Measurements from ENCODE around the gene PITX2. TPM values are rescaled to one million over a fixed set of nuclear protein-coding genes. Genes with fewer than 3 reads are reported as not detected.

The PITX2 gene
- total and polyA plus RNA-seq, 10 donors = 0.12 TPM; not detected in 9

DNA sequence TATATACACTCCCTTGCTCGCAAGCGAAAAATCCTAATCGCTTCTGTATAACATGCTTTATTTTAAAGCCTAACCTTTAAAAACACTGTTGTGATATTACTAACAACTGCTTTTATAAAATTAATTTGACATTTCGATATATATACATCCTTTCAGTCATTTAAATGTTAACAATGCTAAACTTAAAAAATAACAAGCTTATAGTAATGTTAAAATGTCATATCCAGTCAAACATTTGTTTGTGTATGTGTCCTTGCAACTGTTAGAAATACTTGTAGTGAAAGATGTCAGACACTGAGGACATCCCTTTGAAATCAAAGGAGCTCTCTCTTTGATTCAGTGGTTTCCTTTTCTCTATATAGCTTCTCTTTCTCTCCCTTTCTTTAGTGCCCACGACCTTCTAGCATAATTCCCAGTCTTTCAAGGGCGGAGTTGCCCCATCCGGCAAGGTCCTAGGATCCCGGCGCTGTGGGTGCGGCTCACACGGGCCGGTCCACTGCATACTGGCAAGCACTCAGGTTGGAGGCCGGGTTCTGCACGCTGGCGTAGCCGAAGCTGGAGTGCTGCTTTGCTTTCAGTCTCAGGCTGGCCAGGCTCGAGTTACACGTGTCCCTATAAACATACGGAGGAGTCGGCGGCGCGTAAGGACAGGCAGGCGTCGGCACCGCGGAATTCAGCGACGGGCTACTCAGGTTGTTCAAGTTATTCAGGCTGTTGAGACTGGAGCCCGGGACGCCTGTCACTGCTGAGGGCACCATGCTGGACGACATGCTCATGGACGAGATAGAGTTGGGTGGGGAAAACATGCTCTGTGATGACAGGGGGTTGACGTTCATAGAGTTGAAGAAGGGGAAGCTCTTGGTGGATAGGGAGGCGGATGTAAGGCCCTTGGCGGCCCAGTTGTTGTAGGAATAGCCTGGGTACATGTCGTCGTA is 5.0 kb downstream of the PITX2 start:
- no peak for DNase-seq

DNA sequence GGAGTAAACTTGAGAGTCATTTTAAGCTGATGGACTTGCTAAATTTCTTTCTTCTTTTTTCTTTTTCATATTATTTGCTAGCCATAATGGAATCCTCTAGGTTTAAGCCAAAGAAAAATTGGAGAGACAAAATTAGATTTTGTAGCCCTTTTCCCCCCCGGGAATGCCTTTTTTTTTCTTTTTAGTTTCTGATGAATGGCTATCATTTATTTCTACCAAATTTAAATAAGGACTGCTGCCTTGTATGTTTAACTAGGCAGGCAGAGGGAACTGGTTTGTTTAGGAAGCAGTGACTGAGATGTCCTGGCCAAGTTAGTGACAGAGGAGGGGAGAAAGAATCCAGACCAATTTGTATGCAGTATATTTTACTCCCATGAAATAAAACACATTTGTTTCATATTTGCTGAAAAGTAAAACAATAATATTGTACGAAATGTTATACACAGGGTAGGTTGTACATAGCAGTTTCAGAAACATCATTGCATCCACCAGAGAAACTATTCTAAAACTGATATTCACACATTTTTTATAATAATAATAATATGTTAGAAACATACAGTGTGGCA is 5.7 kb downstream of the PITX2 start:
- TF ChIP-seq POLR2AphosphoS5 (IDR thresholded peaks at IDR 0.05) = no peak
- peaks cover 9 to 100% (median 100%) of the 10 kb centered on the region in 7 donors for H3K27me3 ChIP-seq (replicated peaks in 1 of 7)
- no peak overlapping the region for H3K27ac ChIP-seq
- intact Hi-C loops (cut with DNase I; ENCODE audit: low total_unique reads) = no loop called here
- no peak for DNase-seq
- peaks cover 9 to 33% (median 17%) of the 10 kb centered on the region in 6 donors for H3K4me1 ChIP-seq
- no peaks in the 10 kb centered on the region for H3K36me3 ChIP-seq
- H3K9me3 ChIP-seq = peaks cover 0 to 10% (median 0%) of the 10 kb centered on the region in 8 donors
- 19 to 28% (median 24%) methylated on average over 2 of the region's 2 CpGs for WGBS, 5 donors
- H3K4me3 ChIP-seq = no peak overlapping the region

More for the DNA sequence above, 5.0 kb downstream of the PITX2 start:
- TF ChIP-seq POLR2AphosphoS5 (IDR thresholded peaks at IDR 0.05) (no peak), POLR2A (IDR thresholded peaks at IDR 0.05) (no peak)
- TF ChIP-seq, protein P1, sequence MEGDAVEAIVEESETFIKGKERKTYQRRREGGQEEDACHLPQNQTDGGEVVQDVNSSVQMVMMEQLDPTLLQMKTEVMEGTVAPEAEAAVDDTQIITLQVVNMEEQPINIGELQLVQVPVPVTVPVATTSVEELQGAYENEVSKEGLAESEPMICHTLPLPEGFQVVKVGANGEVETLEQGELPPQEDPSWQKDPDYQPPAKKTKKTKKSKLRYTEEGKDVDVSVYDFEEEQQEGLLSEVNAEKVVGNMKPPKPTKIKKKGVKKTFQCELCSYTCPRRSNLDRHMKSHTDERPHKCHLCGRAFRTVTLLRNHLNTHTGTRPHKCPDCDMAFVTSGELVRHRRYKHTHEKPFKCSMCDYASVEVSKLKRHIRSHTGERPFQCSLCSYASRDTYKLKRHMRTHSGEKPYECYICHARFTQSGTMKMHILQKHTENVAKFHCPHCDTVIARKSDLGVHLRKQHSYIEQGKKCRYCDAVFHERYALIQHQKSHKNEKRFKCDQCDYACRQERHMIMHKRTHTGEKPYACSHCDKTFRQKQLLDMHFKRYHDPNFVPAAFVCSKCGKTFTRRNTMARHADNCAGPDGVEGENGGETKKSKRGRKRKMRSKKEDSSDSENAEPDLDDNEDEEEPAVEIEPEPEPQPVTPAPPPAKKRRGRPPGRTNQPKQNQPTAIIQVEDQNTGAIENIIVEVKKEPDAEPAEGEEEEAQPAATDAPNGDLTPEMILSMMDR (IDR thresholded peaks at IDR 0.05 in 8 of 11, conservative IDR thresholded peaks at IDR 0.05 in 3 of 11) = no peak
- peaks cover 10 to 100% (median 100%) of the 10 kb centered on the region in 7 donors for H3K27me3 ChIP-seq (replicated peaks in 1 of 7)
- 9 to 14% (median 10%) methylated on average over 36 to 38 of the region's 38 CpGs for WGBS, 5 donors
- H3K36me3 ChIP-seq = no peaks in the 10 kb centered on the region
- peaks cover 16 to 40% (median 24%) of the 10 kb centered on the region in 6 donors for H3K4me1 ChIP-seq
- intact Hi-C loops (cut with DNase I; ENCODE audit: low total_unique reads) = no loop called here
- H3K9me3 ChIP-seq = peaks cover 0 to 10% (median 0%) of the 10 kb centered on the region in 8 donors
- H3K4me3 ChIP-seq = peak overlapping the region in 2 of 8 donors; percentile 5 to 6
- H3K27ac ChIP-seq = no peak overlapping the region

DNA sequence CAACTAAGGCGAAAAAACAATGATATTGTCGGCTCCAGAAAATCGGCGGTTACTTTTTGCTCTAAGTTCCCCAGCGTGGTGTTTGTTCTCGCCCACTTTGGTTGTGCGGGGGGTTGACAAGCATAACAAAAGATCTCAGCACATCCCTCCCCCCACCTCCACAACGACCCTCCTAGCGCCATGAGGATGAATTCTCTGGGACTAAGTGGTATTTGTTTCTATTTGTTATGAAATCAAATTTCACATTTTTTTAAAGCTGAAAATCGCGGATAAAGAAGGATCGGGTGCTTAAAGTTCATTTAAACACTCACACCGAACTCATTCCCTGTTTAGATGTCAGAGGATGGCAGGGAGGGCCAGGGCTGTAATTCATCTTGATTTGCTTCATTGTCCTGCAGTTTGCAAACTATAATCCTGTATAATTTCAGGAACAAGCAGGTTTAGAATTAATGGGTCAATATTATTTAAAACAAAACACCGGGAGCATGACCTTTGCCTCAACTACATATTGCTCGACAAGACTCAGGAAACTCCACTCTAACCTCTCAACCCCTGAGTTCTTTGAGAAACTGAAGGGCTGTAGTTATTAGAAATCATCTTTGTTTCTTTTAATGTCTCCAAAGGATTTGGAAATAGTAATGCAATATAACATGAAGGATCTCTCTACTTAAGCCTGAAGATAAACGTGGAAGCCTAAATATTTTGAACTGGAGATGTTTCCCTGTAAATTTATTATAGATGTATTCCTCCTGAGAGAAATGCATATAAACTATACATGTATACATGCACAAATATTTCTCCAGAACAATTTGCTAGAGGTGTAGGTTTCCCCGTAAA is 6.4 kb downstream of the PITX2 start:
- peaks cover 6 to 100% (median 100%) of the 10 kb centered on the region in 7 donors for H3K27me3 ChIP-seq (replicated peaks in 1 of 7)
- H3K27ac ChIP-seq = no peak overlapping the region
- no peak overlapping the region for H3K4me3 ChIP-seq
- 6 to 11% (median 8%) methylated on average over 17 of the region's 17 CpGs for WGBS, 5 donors
- intact Hi-C loops (cut with DNase I; ENCODE audit: low total_unique reads) = no loop called here
- TF ChIP-seq POLR2A (IDR thresholded peaks at IDR 0.05) = no peak
- TF ChIP-seq, protein P1 (IDR thresholded peaks at IDR 0.05 in 8 of 11, conservative IDR thresholded peaks at IDR 0.05 in 3 of 11) = no peak
- no peak for TF ChIP-seq POLR2AphosphoS5 (IDR thresholded peaks at IDR 0.05)
- H3K4me1 ChIP-seq = peaks cover 5 to 33% (median 11%) of the 10 kb centered on the region in 6 donors
- H3K36me3 ChIP-seq = no peaks in the 10 kb centered on the region
- H3K9me3 ChIP-seq = peaks cover 0 to 10% (median 0%) of the 10 kb centered on the region in 8 donors
- DNase-seq = no peak

Measured in spleen (tissue), 11 donors.